HepG2 (cell line): ENCODE data around the gene THUMPD2. TPM values are rescaled to one million over a fixed set of nuclear protein-coding genes. Genes with fewer than 3 reads are reported as not detected.

Experiments
- ATAC-seq: fragments of 200-7000 bp; cut with Tn5 transposase; 3 replicates; pipeline ENCODE4 v1.9.1; 2020; ENCODE audit warnings: mild to moderate bottlenecking, moderate library complexity
- BruUV-seq: library from RNA; stranded (reverse); fragments of 400-500 nt; replicated peaks from 2 replicates; lab custom pipeline; 2021; lab: Mats Ljungman, UMichigan
- CTCF ChIA-PET: fragments of 300-600 bp; formaldehyde crosslinking; extraction: SDS; loops from one replicate; lab custom pipeline; 2021; ENCODE audit warnings: low total read pairs, inconsistent platforms, low intra/inter-chr PET ratio; lab: Yijun Ruan, JAX
- POLR2A ChIA-PET: fragments of 350-600 bp; sonication (Branson Sonifier 250); formaldehyde crosslinking; loops from one replicate; lab custom pipeline; 2020; ENCODE audit warnings: antibody characterized with exemption, inconsistent platforms; lab: Yijun Ruan, JAX
- DNase-seq: peaks from one replicate; pipeline ENCODE4 v3.0.0-alpha.2; 2015; ENCODE audit warnings: low spot score
- FAIRE-seq: peaks from 3 replicates; lab custom pipeline; 2011; peaks lifted over from hg19 to GRCh38; lab: Jason Lieb, UNC
- H2AFZ ChIP-seq: one replicate; pipeline ENCODE4 v1.6.1; 2011; ENCODE audit warnings: low read length, inconsistent platforms
- H3K27ac ChIP-seq: fragments of 300-600 bp; 3 replicates; pipeline ENCODE4 v1.8.0; 2011; ENCODE audit warnings: mixed run types, mild to moderate bottlenecking, mixed read lengths, low read length, inconsistent platforms; ENCODE audit not compliant: insufficient read depth; ENCODE audit errors: extremely low read length
- H3K27me3 ChIP-seq, 2 experiments: fragments of 200-600 bp in 1 of 2; 2 replicates in 1 of 2; 3 replicates in 1 of 2; pipeline versions ENCODE4 v1.6.0 to v1.8.0; 2011; ENCODE audit warnings: low read length in 2 of 2, mild to moderate bottlenecking in 2 of 2, moderate library complexity in 2 of 2, inconsistent platforms in 1 of 2; ENCODE audit not compliant: insufficient read depth in 2 of 2, control insufficient read depth in 1 of 2
- H3K36me3 ChIP-seq, 2 experiments: fragments of 200-600 bp in 1 of 2; replicated peaks in 1 of 2; 2 replicates in 1 of 2; 3 replicates in 1 of 2; pipeline versions ENCODE4 v1.5.1 to v1.8.0; 2011; ENCODE audit warnings: low read length in 2 of 2, inconsistent platforms in 1 of 2; ENCODE audit not compliant: insufficient read depth in 2 of 2, control insufficient read depth in 1 of 2
- H3K4me1 ChIP-seq: 2 replicates; pipeline ENCODE4 v1.5.1; 2012; ENCODE audit warnings: low read length, inconsistent platforms; ENCODE audit not compliant: insufficient read depth
- H3K4me2 ChIP-seq: 2 replicates; pipeline ENCODE4 v1.6.0; 2011; ENCODE audit warnings: low read depth, low read length, inconsistent platforms
- H3K4me3 ChIP-seq, 3 experiments: fragments of 200-600 bp in 1 of 3; sonication (generic), shearing (Covaris generic) in 1 of 3; replicated peaks in 1 of 3; 2 replicates each; pipeline ENCODE4 v1.5.1; 2011 to 2016; ENCODE audit warnings: low read length in 3 of 3, inconsistent platforms in 2 of 3, low read depth in 2 of 3, mild to moderate bottlenecking in 2 of 3, control low read depth in 1 of 3, mixed read lengths in 1 of 3; ENCODE audit not compliant: insufficient read depth in 1 of 3
- H3K79me2 ChIP-seq: one replicate; pipeline ENCODE4 v1.6.1; 2011; ENCODE audit warnings: low read length, inconsistent platforms; ENCODE audit not compliant: insufficient read depth
- H3K9ac ChIP-seq: 2 replicates; pipeline ENCODE4 v1.6.0; 2011; ENCODE audit warnings: mild to moderate bottlenecking, low read depth, low read length, inconsistent platforms; ENCODE audit not compliant: insufficient read depth
- H3K9me3 ChIP-seq: 2 replicates; pipeline ENCODE4 v1.5.1; 2012; ENCODE audit warnings: mild to moderate bottlenecking, low read length
- H4K20me1 ChIP-seq: 2 replicates; pipeline ENCODE4 v1.6.0; 2011; ENCODE audit warnings: inconsistent platforms, mild to moderate bottlenecking, low read length, moderate library complexity; ENCODE audit not compliant: insufficient read depth
- HDAC1 ChIP-seq: sonication (generic); formaldehyde crosslinking; IDR thresholded peaks from 2 replicates; pipeline ENCODE4 v1.5.1; 2020; ENCODE audit warnings: mild to moderate bottlenecking, missing genetic modification reagents
- ISX ChIP-seq: sonication (generic); formaldehyde crosslinking; conservative IDR thresholded peaks from 2 replicates; pipeline ENCODE4 v1.5.0; 2020; ENCODE audit warnings: missing genetic modification reagents
- NCOA5 ChIP-seq: sonication (generic); formaldehyde crosslinking; IDR thresholded peaks from 2 replicates; pipeline ENCODE4 v1.4.0; 2020; ENCODE audit warnings: missing genetic modification reagents
- NCOR1 ChIP-seq: fragments of 200-600 bp; sonication (generic); IDR thresholded peaks from 2 replicates; pipeline ENCODE4 v1.7.0; 2017; ENCODE audit warnings: antibody characterized with exemption, low read length, borderline replicate concordance
- NFRKB ChIP-seq: fragments of 450-650 bp; IDR thresholded peaks from 2 replicates; pipeline ENCODE4 v1.6.1; 2017
- PITX1 ChIP-seq: sonication (generic); formaldehyde crosslinking; IDR thresholded peaks from 2 replicates; pipeline ENCODE4 v1.5.1; 2020; ENCODE audit warnings: mild to moderate bottlenecking, missing genetic modification reagents
- RFX1 ChIP-seq: fragments of 450-650 bp; IDR thresholded peaks from 2 replicates; pipeline ENCODE4 v1.6.1; 2017
- SOX5 ChIP-seq: IDR thresholded peaks from 2 replicates; pipeline ENCODE4 v1.6.1; 2016; ENCODE audit warnings: borderline replicate concordance
- TCF7 ChIP-seq: sonication (generic); IDR thresholded peaks from 2 replicates; pipeline ENCODE4 v1.6.1; 2016; ENCODE audit warnings: antibody characterized with exemption, low read depth
- ZKSCAN5 ChIP-seq: sonication (generic); formaldehyde crosslinking; IDR thresholded peaks from 2 replicates; pipeline ENCODE4 v1.5.1; 2020; ENCODE audit warnings: mild to moderate bottlenecking, missing genetic modification reagents
- ZNF180 ChIP-seq: sonication (generic); formaldehyde crosslinking; IDR thresholded peaks from 2 replicates; pipeline ENCODE4 v1.4.0; 2020; ENCODE audit warnings: low read depth, missing genetic modification reagents, borderline replicate concordance
- ZNF644 ChIP-seq: IDR thresholded peaks from 2 replicates; pipeline ENCODE4 v1.6.1; 2016; ENCODE audit warnings: low read depth
- ZNF878 ChIP-seq: sonication (generic); formaldehyde crosslinking; IDR thresholded peaks from 2 replicates; pipeline ENCODE4 v1.8.1; 2023; ENCODE audit warnings: mild to moderate bottlenecking, missing genetic modification reagents, moderate library complexity
- ZNF879 ChIP-seq: sonication (generic); formaldehyde crosslinking; IDR thresholded peaks from 2 replicates; pipeline ENCODE4 v1.8.1; 2023; ENCODE audit warnings: missing genetic modification reagents
- WGBS: methylation state at CpG from one replicate; pipeline ENCODE4 v1.1.6; 2017; ENCODE audit warnings: low lambda C conversion rate; 5-methylcytosine and 5-hydroxymethylcytosine counted together
- in situ Hi-C: cut with HindIII; loops from 2 replicates; pipeline ENCODE4 v1.10.0; 2017; ENCODE audit warnings: low pct_unique_long_range_greater_than_20kb; ENCODE audit not compliant: extremely low pct_ligation_motif_present
- intact Hi-C: fragments of 100-400 bp; cut with micrococcal nuclease; formaldehyde crosslinking; loops from one replicate; pipeline ENCODE4 v1.10.0; 2022; ENCODE audit not compliant: unreplicated experiment
- polyA plus RNA-seq, 8 experiments: library from polyadenylated mRNA; depleted of rRNA in 3 of 8; stranded (reverse) in 7 of 8; unstranded in 1 of 8; fragments of >200 nt; fragmentation: Illumina TruSeq in 4 of 8; extraction: Trizol in 4 of 8; gene quantifications; 2 replicates each; pipeline versions ENCODE4 v1.2.1 to v1.2.3, GENCODE V29; 2011 to 2016; ENCODE audit warnings: low read depth in 4 of 8, missing spikeins in 1 of 8, mixed read lengths in 1 of 8; ENCODE audit not compliant: insufficient read depth in 1 of 8
- total RNA-seq, 5 experiments: library from RNA; depleted of rRNA; stranded (reverse); fragments of >200 nt; fragmentation: Illumina TruSeq; extraction: Trizol; gene quantifications; 2 replicates each; pipeline ENCODE4 v1.2.3, GENCODE V29; 2016; ENCODE audit warnings: low read depth in 1 of 5
- TF ChIP-seq, protein P1 (sequence below): sonication (generic); formaldehyde crosslinking; IDR thresholded peaks from 2 replicates; pipeline ENCODE4 v1.5.0; 2020; ENCODE audit warnings: missing genetic modification reagents, mild to moderate bottlenecking, borderline replicate concordance
- TF ChIP-seq, protein P2 (sequence below): sonication (generic); formaldehyde crosslinking; conservative IDR thresholded peaks from 2 replicates; pipeline ENCODE4 v1.8.0; 2022; ENCODE audit warnings: low read depth, missing genetic modification reagents
- TF ChIP-seq, protein P3 (sequence below): sonication (generic); formaldehyde crosslinking; IDR thresholded peaks from 2 replicates; pipeline ENCODE4 v1.4.0; 2020; ENCODE audit warnings: mild to moderate bottlenecking, low read depth, missing genetic modification reagents
- TF ChIP-seq, protein P4 (sequence below), 2 experiments: IDR thresholded peaks; 2 replicates each; pipeline ENCODE4 v1.6.1; 2011 to 2012; ENCODE audit warnings: low read length in 2 of 2, borderline replicate concordance in 1 of 2, low read depth in 1 of 2, mild to moderate bottlenecking in 1 of 2, moderate library complexity in 1 of 2

The THUMPD2 gene
- total and polyA plus RNA-seq, 2 of the 13 experiments (the other 11 are each of a cell fraction or from before 2014, with no cell fraction given) = 11.8 to 15.6 TPM

DNA sequence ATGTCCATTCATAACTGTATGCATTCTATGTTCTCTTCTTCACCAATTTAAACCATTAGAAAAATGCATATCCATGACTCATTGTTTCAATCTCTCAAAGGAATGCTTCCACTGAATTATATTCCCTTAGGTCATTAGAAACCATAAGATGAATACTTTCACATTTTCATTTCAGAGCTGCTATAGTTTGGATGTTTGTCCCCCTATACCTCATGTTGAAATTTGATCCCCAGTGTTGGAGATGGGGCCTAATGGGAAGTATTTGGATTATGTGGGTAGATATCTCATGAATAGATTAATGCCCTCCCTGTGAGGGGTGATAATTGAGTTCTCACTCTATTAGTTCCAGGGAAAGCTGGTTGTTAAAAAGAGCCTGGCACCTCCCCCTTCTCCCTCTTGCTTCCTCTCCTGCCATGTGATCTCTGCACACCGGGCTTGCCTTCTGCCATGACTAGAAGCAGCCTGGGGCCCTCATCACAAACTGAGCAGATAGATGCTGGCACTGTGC is 35.7 kb downstream of the THUMPD2 start (continued):
- no peak for TF ChIP-seq NCOA5
- no peak for TF ChIP-seq PITX1 (CRISPR knock-in tag)
- no peak for TF ChIP-seq TCF7
- TF ChIP-seq, protein P1, sequence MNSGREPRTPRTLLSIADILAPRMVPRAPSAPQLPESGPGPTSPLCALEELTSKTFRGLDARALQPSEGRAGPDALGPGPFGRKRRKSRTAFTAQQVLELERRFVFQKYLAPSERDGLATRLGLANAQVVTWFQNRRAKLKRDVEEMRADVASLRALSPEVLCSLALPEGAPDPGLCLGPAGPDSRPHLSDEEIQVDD = no peak
- TF ChIP-seq NFRKB = no peak
- no peak for TF ChIP-seq ISX

DNA sequence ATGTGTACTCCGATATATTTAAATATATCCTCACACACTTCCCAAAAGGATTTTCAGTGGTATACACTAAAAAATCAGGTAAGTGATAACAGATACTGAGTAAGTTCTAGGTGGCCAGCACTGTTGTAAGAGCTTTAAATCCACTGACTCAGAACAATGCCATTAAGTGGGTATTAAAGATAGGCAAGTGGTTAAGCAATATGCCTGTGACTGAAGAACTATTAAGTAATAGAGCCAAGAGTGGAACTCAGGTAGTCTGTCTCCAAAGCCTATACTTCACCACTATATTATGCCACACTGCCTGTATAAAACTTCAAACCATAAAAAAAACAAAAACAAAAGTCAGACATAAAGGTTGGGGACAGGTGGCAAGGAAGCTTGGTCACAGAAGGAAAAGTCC is 37.2 kb downstream of the THUMPD2 start:
- ChIA-PET CTCF (no interaction called here), POLR2A (no interaction called here)
- H3K36me3 ChIP-seq = peaks cover 25 to 67% of the 10 kb centered on the region in 2 experiments
- H4K20me1 ChIP-seq = no peaks in the 10 kb centered on the region
- H3K79me2 ChIP-seq = no peaks in the 10 kb centered on the region
- no peak overlapping the region for H2AFZ ChIP-seq
- in situ Hi-C loops (no loop called here), intact Hi-C loops (no loop called here)
- no peaks in the 10 kb centered on the region for H3K4me1 ChIP-seq
- H3K4me3 ChIP-seq = no peak overlapping the region
- H3K27me3 ChIP-seq = no peaks in the 10 kb centered on the region; a peak in 1 of 5 replicates
- ATAC-seq (no peak), DNase-seq (no peak), FAIRE-seq (no peak)
- 98% methylated on average over 1 of the region's 1 CpG for WGBS
- BruUV-seq = no TSS peak
- H3K27ac ChIP-seq = no peak overlapping the region
- no peak overlapping the region for H3K4me2 ChIP-seq
- H3K9ac ChIP-seq = no peak overlapping the region
- no peaks in the 10 kb centered on the region for H3K9me3 ChIP-seq
- no peak for TF ChIP-seq NCOR1
- TF ChIP-seq ZNF180 (CRISPR knock-in tag) = no peak
- no peak for TF ChIP-seq ZNF879 (CRISPR knock-in tag)
- TF ChIP-seq ZNF644 (CRISPR knock-in tag) = no peak
- TF ChIP-seq ZNF878 (CRISPR knock-in tag) = no peak
- no peak for TF ChIP-seq RFX1
- TF ChIP-seq HDAC1 (CRISPR knock-in tag) = no peak
- TF ChIP-seq, protein P2, sequence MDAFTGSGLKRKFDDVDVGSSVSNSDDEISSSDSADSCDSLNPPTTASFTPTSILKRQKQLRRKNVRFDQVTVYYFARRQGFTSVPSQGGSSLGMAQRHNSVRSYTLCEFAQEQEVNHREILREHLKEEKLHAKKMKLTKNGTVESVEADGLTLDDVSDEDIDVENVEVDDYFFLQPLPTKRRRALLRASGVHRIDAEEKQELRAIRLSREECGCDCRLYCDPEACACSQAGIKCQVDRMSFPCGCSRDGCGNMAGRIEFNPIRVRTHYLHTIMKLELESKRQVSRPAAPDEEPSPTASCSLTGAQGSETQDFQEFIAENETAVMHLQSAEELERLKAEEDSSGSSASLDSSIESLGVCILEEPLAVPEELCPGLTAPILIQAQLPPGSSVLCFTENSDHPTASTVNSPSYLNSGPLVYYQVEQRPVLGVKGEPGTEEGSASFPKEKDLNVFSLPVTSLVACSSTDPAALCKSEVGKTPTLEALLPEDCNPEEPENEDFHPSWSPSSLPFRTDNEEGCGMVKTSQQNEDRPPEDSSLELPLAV (CRISPR knock-in tag) = no peak
- TF ChIP-seq ZKSCAN5 = no peak
- no peak for TF ChIP-seq SOX5 (CRISPR knock-in tag)
- TF ChIP-seq, protein P3, sequence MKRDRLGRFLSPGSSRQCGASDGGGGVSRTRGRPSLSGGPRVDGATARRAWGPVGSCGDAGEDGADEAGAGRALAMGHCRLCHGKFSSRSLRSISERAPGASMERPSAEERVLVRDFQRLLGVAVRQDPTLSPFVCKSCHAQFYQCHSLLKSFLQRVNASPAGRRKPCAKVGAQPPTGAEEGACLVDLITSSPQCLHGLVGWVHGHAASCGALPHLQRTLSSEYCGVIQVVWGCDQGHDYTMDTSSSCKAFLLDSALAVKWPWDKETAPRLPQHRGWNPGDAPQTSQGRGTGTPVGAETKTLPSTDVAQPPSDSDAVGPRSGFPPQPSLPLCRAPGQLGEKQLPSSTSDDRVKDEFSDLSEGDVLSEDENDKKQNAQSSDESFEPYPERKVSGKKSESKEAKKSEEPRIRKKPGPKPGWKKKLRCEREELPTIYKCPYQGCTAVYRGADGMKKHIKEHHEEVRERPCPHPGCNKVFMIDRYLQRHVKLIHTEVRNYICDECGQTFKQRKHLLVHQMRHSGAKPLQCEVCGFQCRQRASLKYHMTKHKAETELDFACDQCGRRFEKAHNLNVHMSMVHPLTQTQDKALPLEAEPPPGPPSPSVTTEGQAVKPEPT (CRISPR knock-in tag) = no peak
- TF ChIP-seq, protein P4, sequence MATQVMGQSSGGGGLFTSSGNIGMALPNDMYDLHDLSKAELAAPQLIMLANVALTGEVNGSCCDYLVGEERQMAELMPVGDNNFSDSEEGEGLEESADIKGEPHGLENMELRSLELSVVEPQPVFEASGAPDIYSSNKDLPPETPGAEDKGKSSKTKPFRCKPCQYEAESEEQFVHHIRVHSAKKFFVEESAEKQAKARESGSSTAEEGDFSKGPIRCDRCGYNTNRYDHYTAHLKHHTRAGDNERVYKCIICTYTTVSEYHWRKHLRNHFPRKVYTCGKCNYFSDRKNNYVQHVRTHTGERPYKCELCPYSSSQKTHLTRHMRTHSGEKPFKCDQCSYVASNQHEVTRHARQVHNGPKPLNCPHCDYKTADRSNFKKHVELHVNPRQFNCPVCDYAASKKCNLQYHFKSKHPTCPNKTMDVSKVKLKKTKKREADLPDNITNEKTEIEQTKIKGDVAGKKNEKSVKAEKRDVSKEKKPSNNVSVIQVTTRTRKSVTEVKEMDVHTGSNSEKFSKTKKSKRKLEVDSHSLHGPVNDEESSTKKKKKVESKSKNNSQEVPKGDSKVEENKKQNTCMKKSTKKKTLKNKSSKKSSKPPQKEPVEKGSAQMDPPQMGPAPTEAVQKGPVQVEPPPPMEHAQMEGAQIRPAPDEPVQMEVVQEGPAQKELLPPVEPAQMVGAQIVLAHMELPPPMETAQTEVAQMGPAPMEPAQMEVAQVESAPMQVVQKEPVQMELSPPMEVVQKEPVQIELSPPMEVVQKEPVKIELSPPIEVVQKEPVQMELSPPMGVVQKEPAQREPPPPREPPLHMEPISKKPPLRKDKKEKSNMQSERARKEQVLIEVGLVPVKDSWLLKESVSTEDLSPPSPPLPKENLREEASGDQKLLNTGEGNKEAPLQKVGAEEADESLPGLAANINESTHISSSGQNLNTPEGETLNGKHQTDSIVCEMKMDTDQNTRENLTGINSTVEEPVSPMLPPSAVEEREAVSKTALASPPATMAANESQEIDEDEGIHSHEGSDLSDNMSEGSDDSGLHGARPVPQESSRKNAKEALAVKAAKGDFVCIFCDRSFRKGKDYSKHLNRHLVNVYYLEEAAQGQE (IDR thresholded peaks at IDR 0.05; ENCODE audit: borderline replicate concordance in 1 of 2, low read depth in 1 of 2, low read length in 2 of 2) = no peak
